GM21367 (cell line): ENCODE measurements around the gene PAGR1.
"Not testable (repeated sequence)": the region's sequence is repeated elsewhere in the genome, so short reads cannot be mapped to it uniquely, and the experiment has no call there.

Experiments used
- ATAC-seq: cut with Tn5 transposase; IDR thresholded peaks from one replicate; pipeline ENCODE4 v1.9.1; 2021; ENCODE audit not compliant: unreplicated experiment

PAGR1 gene

DNA sequence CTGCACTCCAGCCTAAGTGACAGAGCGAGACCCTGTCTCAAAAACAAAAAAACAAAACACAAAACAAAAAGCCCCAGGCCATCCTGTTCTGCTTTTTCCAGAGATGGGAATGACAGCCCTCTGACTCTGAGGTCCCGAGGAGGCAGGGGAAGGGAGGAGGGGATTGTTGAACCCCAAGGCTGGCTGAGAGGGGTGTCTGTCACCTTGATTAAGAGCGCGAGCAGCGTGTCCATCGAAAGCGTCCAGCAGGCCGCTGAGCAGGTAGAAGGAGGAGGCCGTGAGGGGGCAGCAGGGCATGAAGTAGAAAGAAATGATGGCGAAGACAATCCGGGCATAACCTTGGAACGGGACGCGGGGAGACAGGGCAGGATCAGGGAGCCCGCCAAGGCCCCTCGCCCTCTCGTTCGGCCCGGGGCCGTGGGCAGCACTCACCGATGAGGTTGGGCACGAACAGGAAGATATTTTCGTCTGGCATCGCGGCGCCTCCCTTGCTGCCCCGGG lies 46.5 kb downstream of the PAGR1 start:
- no peak for ATAC-seq

DNA sequence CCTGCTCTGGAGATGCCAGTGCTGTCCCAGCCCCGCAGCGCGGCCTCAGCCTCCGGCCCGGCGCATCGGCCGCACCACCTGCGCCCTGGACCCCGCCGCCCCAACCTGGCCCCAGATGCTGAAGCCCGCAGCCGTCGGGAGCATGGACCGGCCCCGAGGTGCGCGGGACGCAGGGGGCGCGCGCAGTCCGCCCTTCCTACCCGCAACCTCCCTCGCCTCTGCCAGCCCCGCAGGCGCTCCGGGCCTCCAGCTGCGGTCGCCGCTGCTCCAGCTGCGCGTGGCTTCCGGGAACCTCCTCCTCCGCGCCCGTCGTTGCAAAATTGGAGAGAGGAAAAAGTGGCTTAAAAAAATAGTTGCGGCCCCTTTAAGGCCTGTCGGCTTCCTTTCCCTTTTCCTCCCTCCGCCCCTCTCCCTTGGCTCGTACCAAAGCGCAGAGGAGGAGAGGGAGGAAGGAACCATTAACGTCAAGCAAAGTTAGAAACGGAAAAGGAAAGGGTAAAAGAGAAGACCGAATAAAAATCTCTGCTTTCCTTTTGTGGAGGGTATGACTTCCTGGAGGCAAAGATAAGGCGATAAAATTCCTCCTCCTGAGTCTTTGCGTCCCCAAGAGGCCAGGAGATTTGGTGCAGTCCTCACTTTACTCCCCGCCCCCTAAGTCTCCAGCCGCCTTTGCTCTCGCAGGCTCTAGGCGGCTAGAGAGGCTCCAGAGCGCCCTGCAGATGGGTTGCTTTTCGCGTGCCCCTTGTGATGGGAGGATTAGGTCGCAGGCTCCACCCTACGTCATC lies 47.1 kb downstream of the PAGR1 start, which contains the start of gene CDIPT:
Gene CDIPT, minus strand, starts transcription at position 343 of the 785 bp plus-strand sequence. CDS start 369 bp downstream, outside the sequence.
- ATAC-seq: peak; percentile 71

DNA sequence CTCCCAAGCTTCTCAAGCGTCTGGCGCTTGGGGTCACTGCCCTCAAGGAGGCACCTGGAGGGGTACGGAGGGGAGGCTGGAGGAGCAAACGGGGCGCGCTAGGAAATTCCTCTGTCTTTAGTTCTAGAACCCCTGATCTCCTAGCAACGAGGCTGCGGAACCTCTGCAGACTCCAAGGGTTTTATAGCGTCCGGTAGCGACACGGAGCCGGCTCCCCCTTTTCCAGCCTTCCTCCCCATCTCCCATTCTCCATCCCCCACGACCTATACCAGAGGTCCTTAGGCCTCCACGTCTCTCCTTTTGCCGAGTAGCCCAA lies 47.7 kb downstream of the PAGR1 start:
- ATAC-seq: no peak

DNA sequence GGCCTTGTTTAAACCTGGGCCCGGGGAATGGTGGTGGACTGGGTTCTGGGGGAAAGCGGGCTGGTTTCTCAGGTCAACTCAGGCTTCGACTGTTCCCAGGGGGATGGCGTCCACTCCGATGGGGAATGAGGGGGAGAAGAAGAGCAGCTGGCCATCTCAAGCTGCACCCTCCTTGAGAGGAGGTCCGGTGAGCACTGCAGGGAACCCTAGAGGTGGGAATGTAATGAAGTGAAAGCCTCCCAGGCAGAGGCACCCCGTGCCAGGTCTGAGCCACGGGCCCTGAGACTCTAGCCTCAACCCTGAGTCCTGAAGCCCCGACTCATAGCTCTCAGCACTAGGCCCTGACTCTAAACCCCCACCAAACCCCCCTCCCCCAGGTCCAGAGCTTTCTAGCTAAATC lies 48.3 kb downstream of the PAGR1 start:
- no peak for ATAC-seq

DNA sequence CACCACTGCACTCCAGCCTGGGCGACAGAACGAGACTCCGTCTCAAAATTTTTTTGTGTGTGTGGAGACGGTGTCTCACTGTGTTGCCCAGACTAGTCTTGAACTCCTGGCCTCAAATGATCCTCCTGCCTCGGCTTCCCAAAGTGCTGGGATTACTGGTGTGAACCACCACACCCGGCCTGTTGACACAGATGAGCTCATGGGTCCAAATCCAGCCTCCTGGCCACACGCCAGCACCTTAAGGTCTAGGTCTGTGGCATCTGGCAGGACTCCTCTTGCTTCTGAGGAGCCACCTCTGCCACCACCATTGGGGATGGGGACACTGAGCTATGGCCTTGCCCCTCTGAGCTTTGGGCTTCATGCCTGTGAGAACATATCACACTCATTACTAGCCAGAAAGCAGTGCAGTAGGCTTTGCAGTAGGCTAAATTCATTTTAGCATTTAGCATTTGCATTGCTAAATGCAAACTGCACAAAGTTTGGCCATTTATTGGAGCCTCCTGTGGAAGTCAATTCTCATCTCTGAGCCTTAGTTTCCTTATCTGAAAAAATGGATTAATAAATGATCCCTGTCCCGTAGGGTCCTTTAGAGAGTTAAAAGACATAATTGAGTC lies 52.6 kb downstream of the PAGR1 start:
- no peak for ATAC-seq

DNA sequence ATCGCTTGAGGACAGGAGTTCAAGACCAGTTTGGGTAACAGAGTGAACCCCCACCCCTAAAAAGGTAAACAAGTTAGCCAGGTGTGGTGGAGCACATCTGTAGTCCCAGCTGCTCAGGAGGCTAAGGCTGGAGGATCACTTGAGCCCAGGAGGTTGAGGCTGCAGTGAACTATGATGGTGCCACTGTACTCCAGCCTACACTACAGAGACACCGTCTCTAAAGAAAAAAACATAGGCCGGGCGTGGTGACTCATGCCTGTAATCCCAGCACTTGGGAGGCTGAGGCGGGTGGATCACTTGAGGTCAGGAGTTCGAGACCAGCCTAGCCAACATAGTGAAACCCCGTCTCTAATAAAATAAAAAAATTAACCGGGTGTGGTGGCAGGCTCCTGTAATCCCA lies 53.1 kb downstream of the PAGR1 start:
- not testable (repeated sequence) for ATAC-seq
